Measurements from ENCODE around the gene LUZP2.

GRCh38 chr11:24515632-24516031 is 18.8 kb downstream of the LUZP2 start:
- no peak for TF ChIP-seq RARB (CRISPR knock-in tag; IDR thresholded peaks at IDR 0.05)
- no peak for TF ChIP-seq ZNF70 (CRISPR knock-in tag; IDR thresholded peaks at IDR 0.05)
- TF ChIP-seq ZFP30 (CRISPR knock-in tag; IDR thresholded peaks at IDR 0.05), result no peak
- TF ChIP-seq CSDC2 (CRISPR knock-in tag; IDR thresholded peaks at IDR 0.05), result no peak
- TF ChIP-seq ZNF8 (CRISPR knock-in tag; IDR thresholded peaks at IDR 0.05), result no peak
- no peak for TF ChIP-seq ZFP3 (CRISPR knock-in tag; IDR thresholded peaks at IDR 0.05)
- no peak for TF ChIP-seq POU6F1 (CRISPR knock-in tag; IDR thresholded peaks at IDR 0.05; ENCODE audit: borderline replicate concordance, low read depth)
- no peak for TF ChIP-seq PPARA (CRISPR knock-in tag; IDR thresholded peaks at IDR 0.05; ENCODE audit: borderline replicate concordance)
- TF ChIP-seq OSR1 (CRISPR knock-in tag; IDR thresholded peaks at IDR 0.05), result no peak
- TF ChIP-seq TOX (CRISPR knock-in tag; IDR thresholded peaks at IDR 0.05; ENCODE audit: borderline replicate concordance), result no peak
